NCI-H187 (cell line): Measurements from ENCODE around the gene TRPM3.

ENCODE experiments used
- DNase-seq, 2 experiments: peaks; one replicate each; lab custom pipeline; 2025; lab: John Stamatoyannopoulos, UW

TRPM3 gene

GRCh38 chr9:70554881-70555280, 566.5 kb downstream of the TRPM3 start:
- no peak for DNase-seq

- no peak for DNase-seq
Observed at GRCh38 chr9:70553707-70554673, 567.4 kb downstream of the TRPM3 start.

GRCh38 chr9:70552561-70552960, 568.9 kb downstream of the TRPM3 start:
- no peak for DNase-seq

GRCh38 chr9:70551801-70552200, 569.6 kb downstream of the TRPM3 start:
- DNase-seq, result no peak

- DNase-seq, result no peak
Observed at GRCh38 chr9:70551396-70551795, 570.0 kb downstream of the TRPM3 start.

- DNase-seq, result no peak
Observed at GRCh38 chr9:70549926-70550325, 571.5 kb downstream of the TRPM3 start.

GRCh38 chr9:70542311-70542931, 579.0 kb downstream of the TRPM3 start:
- no peak for DNase-seq

GRCh38 chr9:70540016-70540415, 581.4 kb downstream of the TRPM3 start:
- no peak for DNase-seq

- DNase-seq, result no peak
Observed at GRCh38 chr9:70539526-70539925, 581.9 kb downstream of the TRPM3 start.

GRCh38 chr9:70539001-70539400, 582.4 kb downstream of the TRPM3 start:
- DNase-seq, result no peak

GRCh38 chr9:70537084-70537483, 584.3 kb downstream of the TRPM3 start:
- DNase-seq, result no peak

- no peak for DNase-seq
Observed at GRCh38 chr9:70535546-70536323, 585.7 kb downstream of the TRPM3 start.

GRCh38 chr9:70534471-70534870, 587.0 kb downstream of the TRPM3 start:
- no peak for DNase-seq

- DNase-seq, result no peak
Observed at GRCh38 chr9:70534061-70534460, 587.4 kb downstream of the TRPM3 start.

- DNase-seq, result no peak
Observed at GRCh38 chr9:70533492-70533891, 587.9 kb downstream of the TRPM3 start.

- no peak for DNase-seq
Observed at GRCh38 chr9:70532716-70533115, 588.7 kb downstream of the TRPM3 start.

GRCh38 chr9:70531311-70531710, 590.1 kb downstream of the TRPM3 start:
- DNase-seq, result no peak

- no peak for DNase-seq
Observed at GRCh38 chr9:70530716-70531115, 590.7 kb downstream of the TRPM3 start.

- no peak for DNase-seq
Observed at GRCh38 chr9:70529833-70530232, 591.6 kb downstream of the TRPM3 start.

- no peak for DNase-seq
Observed at GRCh38 chr9:70529377-70529776, 592.0 kb downstream of the TRPM3 start.

GRCh38 chr9:70526902-70527301, 594.5 kb downstream of the TRPM3 start:
- DNase-seq, result no peak

GRCh38 chr9:70525519-70525918, 595.9 kb downstream of the TRPM3 start:
- no peak for DNase-seq
